Activated naive CD8-positive, alpha-beta T cell treated with anti-CD3 and anti-CD28 coated beads, Interleukin-2, amount 50 U/mL, for 24 hours (primary cell): Measurements from ENCODE around the gene RBM42.
"Not testable (repeated sequence)": the region's sequence is repeated elsewhere in the genome, so short reads cannot be mapped to it uniquely, and the experiment has no call there.

Source experiments
- ATAC-seq: fragments of 150-1000 bp; cut with Tn5 transposase; one replicate; pipeline ENCODE4 v1.10.0; 2021
- DNase-seq: peaks from one replicate; pipeline ENCODE4 v3.0.0; 2021
- H3K27ac Mint-ChIP-seq: one replicate; pipeline ENCODE4 v1.8.0; 2021; ENCODE audit warnings: mild to moderate bottlenecking, mixed read lengths
- H3K27me3 Mint-ChIP-seq: one replicate; pipeline ENCODE4 v1.8.0; 2021; ENCODE audit warnings: mixed read lengths
- H3K36me3 Mint-ChIP-seq: one replicate; pipeline ENCODE4 v1.8.0; 2021; ENCODE audit warnings: low read depth, mixed read lengths
- H3K4me1 Mint-ChIP-seq: one replicate; pipeline ENCODE4 v1.8.0; 2021; ENCODE audit warnings: mixed read lengths
- H3K4me3 Mint-ChIP-seq: one replicate; pipeline ENCODE4 v1.8.0; 2021; ENCODE audit warnings: mild to moderate bottlenecking, moderate library complexity, mixed read lengths
- H3K9me3 Mint-ChIP-seq: one replicate; pipeline ENCODE4 v1.8.0; 2021; ENCODE audit warnings: mixed read lengths

The RBM42 gene

DNA sequence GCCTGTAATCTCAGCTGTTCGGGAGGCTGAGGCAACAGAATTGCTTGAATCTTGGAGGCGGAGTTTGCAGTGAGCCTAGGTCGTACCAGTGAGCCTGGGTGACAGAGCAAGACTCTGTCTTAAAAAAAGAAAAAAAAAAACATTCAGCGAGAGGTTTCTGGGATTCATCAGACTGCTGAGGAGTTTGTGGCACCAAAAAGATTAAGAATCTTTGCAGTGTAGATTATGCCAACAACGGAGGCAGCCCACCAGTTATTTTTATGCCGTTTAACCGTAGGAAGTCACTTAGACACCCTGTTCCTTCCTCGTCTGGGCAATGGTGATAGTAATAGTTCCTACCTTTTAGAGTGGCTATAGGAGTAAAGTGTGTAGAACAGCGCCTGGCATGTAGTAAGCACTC, 21.7 kb downstream of the RBM42 start:
- Mint-ChIP-seq H3K4me3 (no peak overlapping the region), H3K27ac (no peak overlapping the region), H3K4me1 (peaks cover 29% of the 10 kb centered on the region), H3K9me3 (no peaks in the 10 kb centered on the region), H3K27me3 (no peaks in the 10 kb centered on the region), H3K36me3 (peaks cover 29% of the 10 kb centered on the region)
- no peak for ATAC-seq
- DNase-seq = no peak

DNA sequence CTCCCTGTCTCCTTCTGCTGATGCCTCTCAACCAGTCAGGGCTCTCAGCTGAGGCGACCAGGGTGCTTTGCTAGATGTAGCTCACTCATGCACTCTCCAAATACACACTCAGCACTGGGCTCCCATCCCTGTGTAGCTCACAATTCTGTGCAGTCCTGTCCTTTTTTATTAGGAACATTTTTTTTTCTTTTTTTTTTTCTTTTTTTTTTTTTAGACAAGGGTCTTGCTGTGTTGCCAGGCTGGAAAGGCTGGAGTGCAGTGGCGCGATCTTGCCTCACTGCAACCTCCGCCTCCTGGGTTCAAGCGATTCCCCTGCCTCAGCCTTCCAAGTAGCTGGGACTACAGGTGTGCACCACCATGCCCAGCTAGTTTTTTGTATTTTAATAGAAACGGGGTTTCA, 26.0 kb downstream of the RBM42 start:
- H3K9me3 Mint-ChIP-seq, ATAC-seq, DNase-seq, H3K27me3 Mint-ChIP-seq, H3K27ac Mint-ChIP-seq, H3K4me3 Mint-ChIP-seq: not testable (repeated sequence)
- peaks cover 48% of the 10 kb centered on the region for H3K36me3 Mint-ChIP-seq
- peaks cover 12% of the 10 kb centered on the region for H3K4me1 Mint-ChIP-seq

GRCh38 chr19:35655600-35655999, 26.8 kb downstream of the RBM42 start:
- ATAC-seq (no peak), DNase-seq (no peak)
- no peak overlapping the region for H3K27ac Mint-ChIP-seq
- peaks cover 6% of the 10 kb centered on the region for H3K4me1 Mint-ChIP-seq
- H3K9me3 Mint-ChIP-seq = no peaks in the 10 kb centered on the region
- H3K36me3 Mint-ChIP-seq = peaks cover 51% of the 10 kb centered on the region
- H3K4me3 Mint-ChIP-seq = no peak overlapping the region
- no peaks in the 10 kb centered on the region for H3K27me3 Mint-ChIP-seq

DNA sequence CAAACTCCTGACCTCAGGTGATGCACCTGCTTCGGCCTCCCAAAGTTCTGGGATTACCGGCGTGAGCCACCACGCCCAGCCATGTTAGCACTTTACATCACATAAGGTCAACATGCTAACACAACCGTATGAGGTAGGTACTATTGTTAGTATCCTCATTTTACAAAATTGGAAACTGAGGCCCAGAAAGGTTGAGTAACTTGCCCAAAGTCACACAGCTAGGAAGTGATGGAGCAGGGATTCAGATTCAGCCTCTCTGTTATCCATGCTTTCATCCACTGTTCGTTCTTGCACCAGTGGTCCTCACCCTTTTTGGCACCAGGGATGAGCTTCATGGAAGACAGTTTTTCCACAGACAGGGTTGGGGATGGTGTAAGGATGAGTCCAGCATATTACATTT, 27.9 kb downstream of the RBM42 start:
- no peaks in the 10 kb centered on the region for H3K27me3 Mint-ChIP-seq
- no peak overlapping the region for H3K27ac Mint-ChIP-seq
- H3K9me3 Mint-ChIP-seq = no peaks in the 10 kb centered on the region
- H3K4me3 Mint-ChIP-seq = no peak overlapping the region
- DNase-seq (no peak), ATAC-seq (no peak)
- H3K36me3 Mint-ChIP-seq = peaks cover 49% of the 10 kb centered on the region
- no peaks in the 10 kb centered on the region for H3K4me1 Mint-ChIP-seq

DNA sequence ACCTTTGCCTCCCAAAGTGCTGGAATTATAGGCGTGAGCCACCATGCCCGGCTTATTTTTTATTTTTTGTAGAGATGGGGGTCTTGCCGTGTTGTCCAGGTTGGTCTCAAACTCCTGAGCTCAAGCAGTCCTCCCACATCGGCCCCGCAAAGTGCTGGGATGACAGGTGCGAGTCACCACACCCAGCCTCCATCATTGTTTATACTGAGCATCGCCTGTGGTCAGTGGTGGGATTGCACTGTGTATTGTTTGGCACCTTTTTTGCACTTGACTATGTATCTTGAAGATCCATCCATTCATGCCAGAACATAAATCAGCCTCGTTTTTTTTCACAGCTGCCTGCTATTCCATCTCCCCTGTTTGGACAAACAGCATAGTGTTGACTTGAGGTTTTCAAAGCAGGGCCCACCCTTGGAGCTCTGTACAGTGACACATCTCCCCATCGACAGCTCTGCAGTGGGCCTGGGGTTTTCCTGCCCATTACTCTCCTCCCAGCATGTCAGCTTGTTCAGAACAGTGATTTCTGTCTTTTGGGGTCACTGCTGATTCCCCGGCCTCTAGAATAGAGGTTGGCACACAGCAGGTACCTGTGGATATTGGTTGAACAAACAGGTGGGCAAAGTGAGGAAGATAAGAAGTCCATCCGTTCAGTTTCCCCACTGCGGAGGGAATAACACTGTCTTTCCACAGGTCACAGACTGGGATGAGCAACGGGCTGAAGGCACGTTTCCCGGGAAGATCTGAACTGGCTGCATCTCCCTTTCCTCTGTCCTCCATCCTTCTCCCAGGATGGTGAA, 29.3 kb downstream of the RBM42 start:
- no peak overlapping the region for H3K27ac Mint-ChIP-seq
- no peaks in the 10 kb centered on the region for H3K4me1 Mint-ChIP-seq
- ATAC-seq (peak; percentile 33), DNase-seq (no peak)
- H3K27me3 Mint-ChIP-seq = no peaks in the 10 kb centered on the region
- H3K36me3 Mint-ChIP-seq = peaks cover 56% of the 10 kb centered on the region
- no peaks in the 10 kb centered on the region for H3K9me3 Mint-ChIP-seq
- H3K4me3 Mint-ChIP-seq = no peak overlapping the region

DNA sequence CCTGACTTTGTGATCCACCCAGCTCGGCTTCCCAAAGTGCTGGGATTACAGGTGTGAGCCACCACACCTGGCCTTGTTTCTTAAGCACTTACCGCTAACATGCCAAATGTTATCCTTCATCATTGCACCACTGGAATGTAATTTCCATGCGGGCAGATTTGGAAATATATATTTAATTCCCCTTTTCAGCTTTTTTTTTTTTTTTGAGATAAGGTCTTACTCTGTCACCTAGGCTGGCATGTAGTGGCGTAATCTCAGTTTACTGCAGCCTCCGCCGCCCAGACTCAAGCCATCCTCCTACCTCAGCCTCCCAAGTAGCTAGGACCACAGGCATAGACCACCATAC, 33.1 kb downstream of the RBM42 start:
- ATAC-seq = no peak
- Mint-ChIP-seq H3K4me3 (no peak overlapping the region), H3K4me1 (no peaks in the 10 kb centered on the region), H3K9me3 (no peaks in the 10 kb centered on the region), H3K36me3 (peaks cover 41% of the 10 kb centered on the region), H3K27ac (no peak overlapping the region), H3K27me3 (no peaks in the 10 kb centered on the region)
- no peak for DNase-seq

DNA sequence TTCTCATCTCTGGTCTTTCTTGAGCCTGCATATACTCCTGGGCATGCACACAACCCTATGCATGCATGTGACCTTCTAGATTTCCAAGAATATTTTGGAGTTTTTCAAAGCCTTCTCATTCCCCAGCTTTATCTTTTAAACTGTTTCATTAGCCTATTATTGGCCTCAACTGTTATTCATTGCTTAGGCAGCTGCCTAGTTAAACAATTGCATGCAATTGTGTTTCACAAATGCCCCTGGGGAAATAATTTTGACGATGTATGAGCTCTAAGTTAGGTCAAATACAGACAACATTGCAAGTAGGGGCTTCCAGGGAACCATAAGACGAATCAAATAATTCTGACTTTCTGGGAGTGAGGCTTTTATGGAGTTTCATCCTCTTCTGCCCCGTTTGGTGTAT, 35.1 kb downstream of the RBM42 start:
- Mint-ChIP-seq H3K4me1 (no peaks in the 10 kb centered on the region), H3K27me3 (no peaks in the 10 kb centered on the region), H3K36me3 (peaks cover 30% of the 10 kb centered on the region), H3K4me3 (no peak overlapping the region), H3K27ac (no peak overlapping the region), H3K9me3 (no peaks in the 10 kb centered on the region)
- DNase-seq (no peak), ATAC-seq (no peak)

DNA sequence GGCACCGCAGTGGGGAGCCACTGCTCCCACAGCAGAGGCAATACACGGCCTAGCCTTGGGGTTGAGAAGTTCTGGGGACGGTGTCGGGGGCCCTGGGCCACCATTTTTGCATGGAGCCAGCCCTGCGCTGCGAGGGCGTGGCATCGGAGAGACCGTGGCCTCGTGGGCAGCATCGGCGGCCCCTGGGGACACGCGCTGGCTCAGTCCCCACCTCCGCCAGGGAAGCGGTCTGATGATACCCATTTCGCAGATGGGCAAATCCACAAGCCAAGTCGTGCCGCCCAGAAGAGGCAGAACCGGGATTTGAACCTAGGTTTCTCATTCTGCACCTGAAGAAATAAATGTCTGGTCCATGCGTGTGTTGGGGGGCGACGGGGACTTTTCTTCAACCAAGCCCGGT, 36.3 kb downstream of the RBM42 start:
- ATAC-seq (no peak), DNase-seq (no peak)
- no peaks in the 10 kb centered on the region for H3K9me3 Mint-ChIP-seq
- H3K4me3 Mint-ChIP-seq = no peak overlapping the region
- H3K4me1 Mint-ChIP-seq = no peaks in the 10 kb centered on the region
- no peak overlapping the region for H3K27ac Mint-ChIP-seq
- peaks cover 7% of the 10 kb centered on the region for H3K27me3 Mint-ChIP-seq
- peaks cover 24% of the 10 kb centered on the region for H3K36me3 Mint-ChIP-seq

GRCh38 chr19:35665604-35666003, 36.8 kb downstream of the RBM42 start:
- H3K27ac Mint-ChIP-seq = no peak overlapping the region

GRCh38 chr19:35666251-35666913, 37.5 kb downstream of the RBM42 start, which contains the start of gene UPK1A:
Gene UPK1A, plus strand, starts transcription at chr19:35666517. Its CDS starts 296 bp downstream, at chr19:35666813.
- Mint-ChIP-seq H3K4me3 (no peak within 1 kb of the TSS), H3K27ac (peak within 1 kb of the TSS; percentile 50), H3K36me3 (peaks cover 18% of the 10 kb centered on the region), H3K4me1 (no peaks in the 10 kb centered on the region), H3K27me3 (peaks cover 12% of the 10 kb centered on the region), H3K9me3 (no peaks in the 10 kb centered on the region)
- DNase-seq (no peak), ATAC-seq (no peak)

More at GRCh38 chr19:35665604-35666003, 36.8 kb downstream of the RBM42 start:
- Mint-ChIP-seq H3K4me1 (no peaks in the 10 kb centered on the region), H3K9me3 (no peaks in the 10 kb centered on the region), H3K36me3 (peaks cover 21% of the 10 kb centered on the region), H3K27me3 (peaks cover 8% of the 10 kb centered on the region), H3K4me3 (no peak overlapping the region)
- no peak for DNase-seq
- no peak for ATAC-seq

GRCh38 chr19:35669566-35669965, 40.7 kb downstream of the RBM42 start:
- H3K27ac Mint-ChIP-seq = no peak overlapping the region
- ATAC-seq (no peak), DNase-seq (no peak)
- H3K9me3 Mint-ChIP-seq = no peaks in the 10 kb centered on the region
- no peak overlapping the region for H3K4me3 Mint-ChIP-seq
- peaks cover 8% of the 10 kb centered on the region for H3K4me1 Mint-ChIP-seq
- no peaks in the 10 kb centered on the region for H3K36me3 Mint-ChIP-seq
- H3K27me3 Mint-ChIP-seq = peaks cover 30% of the 10 kb centered on the region

DNA sequence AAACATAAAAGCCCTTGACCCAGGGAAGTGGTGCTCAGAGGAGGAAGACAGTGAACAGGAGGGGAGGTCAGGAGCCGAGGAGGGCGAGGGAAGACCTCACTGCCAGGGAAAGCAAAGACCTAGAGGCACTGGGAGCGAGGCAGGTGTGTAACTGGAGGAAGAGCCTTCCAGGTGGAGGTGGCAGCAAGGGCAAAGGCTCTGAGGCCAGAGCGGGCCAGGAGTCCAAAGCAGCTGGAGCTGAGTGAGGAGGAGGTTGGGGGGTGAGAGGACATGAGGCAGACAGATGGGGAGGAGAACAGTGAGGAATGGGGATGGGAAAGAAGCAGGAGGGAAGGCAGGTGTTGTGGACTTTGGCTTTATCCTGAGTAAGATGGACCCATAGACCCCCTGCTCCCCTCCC, 41.1 kb downstream of the RBM42 start:
- H3K9me3 Mint-ChIP-seq = no peaks in the 10 kb centered on the region

DNA sequence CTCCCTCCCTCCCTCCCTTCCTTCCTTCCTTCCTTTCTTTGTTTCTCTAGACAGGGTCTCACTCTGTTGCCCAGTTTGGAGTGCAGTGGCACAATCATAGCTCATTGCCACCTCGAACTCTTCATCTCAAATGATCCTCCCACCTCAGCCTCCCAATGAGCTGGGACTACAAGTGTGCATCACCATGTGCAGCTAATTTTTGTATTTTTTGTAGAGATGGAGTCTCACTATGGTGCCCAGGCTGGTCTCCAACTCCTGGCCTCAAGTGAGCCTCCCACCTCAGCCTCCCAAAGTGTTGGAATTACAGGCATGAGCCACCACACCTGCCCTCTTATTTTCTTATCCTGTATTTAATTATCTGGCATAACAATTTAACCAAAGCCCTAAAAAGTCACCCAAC, 41.9 kb downstream of the RBM42 start:
- Mint-ChIP-seq H3K4me3 (no peak overlapping the region), H3K27me3 (peaks cover 31% of the 10 kb centered on the region), H3K4me1 (peaks cover 8% of the 10 kb centered on the region), H3K9me3 (no peaks in the 10 kb centered on the region), H3K36me3 (no peaks in the 10 kb centered on the region), H3K27ac (no peak overlapping the region)
- ATAC-seq (no peak), DNase-seq (no peak)

More for the DNA sequence above, 41.1 kb downstream of the RBM42 start:
- Mint-ChIP-seq H3K36me3 (no peaks in the 10 kb centered on the region), H3K4me1 (peaks cover 8% of the 10 kb centered on the region), H3K27ac (no peak overlapping the region), H3K4me3 (no peak overlapping the region), H3K27me3 (peaks cover 30% of the 10 kb centered on the region)
- ATAC-seq (no peak), DNase-seq (no peak)

GRCh38 chr19:35671818-35672217, 43.0 kb downstream of the RBM42 start:
- H3K4me1 Mint-ChIP-seq = peaks cover 8% of the 10 kb centered on the region
- ATAC-seq (no peak), DNase-seq (no peak)
- H3K27ac Mint-ChIP-seq = no peak overlapping the region
- peaks cover 34% of the 10 kb centered on the region for H3K27me3 Mint-ChIP-seq
- no peak overlapping the region for H3K4me3 Mint-ChIP-seq
- H3K36me3 Mint-ChIP-seq = no peaks in the 10 kb centered on the region
- no peaks in the 10 kb centered on the region for H3K9me3 Mint-ChIP-seq

DNA sequence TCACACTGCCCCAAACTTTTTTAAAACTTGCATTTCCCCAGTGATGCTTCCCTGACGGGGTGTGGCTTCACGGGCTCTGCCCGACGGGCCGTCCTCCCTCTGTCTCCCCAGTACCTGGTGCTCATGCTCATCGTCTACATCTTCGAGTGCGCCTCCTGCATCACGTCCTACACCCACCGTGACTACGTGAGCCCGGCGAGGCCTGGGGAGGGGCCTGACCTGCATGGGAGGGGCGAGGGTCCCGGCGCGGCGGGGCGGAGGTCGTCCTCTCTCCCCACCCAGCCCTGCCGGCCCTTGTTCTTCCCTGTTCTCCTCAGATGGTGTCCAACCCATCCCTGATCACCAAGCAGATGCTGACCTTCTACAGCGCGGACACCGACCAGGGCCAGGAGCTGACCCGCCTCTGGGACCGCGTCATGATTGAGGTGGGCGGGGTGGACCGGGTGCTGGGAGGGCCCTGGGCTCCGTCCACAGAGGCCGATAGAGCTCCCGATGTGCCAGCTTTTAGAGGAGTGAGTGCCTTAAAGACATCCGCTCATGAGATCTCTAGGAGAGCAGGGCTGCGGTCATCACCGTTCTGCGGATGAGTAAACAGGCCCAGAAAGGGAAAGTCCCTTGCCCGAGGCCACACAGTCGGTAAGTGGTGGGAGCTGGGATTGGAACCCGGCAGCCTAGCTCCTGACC, 44.4 kb downstream of the RBM42 start:
- Mint-ChIP-seq H3K9me3 (no peaks in the 10 kb centered on the region), H3K36me3 (no peaks in the 10 kb centered on the region), H3K27ac (no peak overlapping the region), H3K27me3 (peaks cover 36% of the 10 kb centered on the region), H3K4me1 (peaks cover 8% of the 10 kb centered on the region), H3K4me3 (peak overlapping the region; percentile 74)
- DNase-seq (peak; percentile 59), ATAC-seq (peak; percentile 94)
